Upper lobe of left lung (tissue), 6 donors: ENCODE data around the gene ARRB1. TPM values are rescaled to one million over a fixed set of nuclear protein-coding genes. Genes with fewer than 3 reads are reported as not detected.
A peak's percentile ranks its signal among the peaks of the same experiment; 100 is the strongest.

ENCODE experiments used
- ATAC-seq, 2 donors: fragments of 200-7000 bp; cut with Tn5 transposase; one replicate each; pipeline ENCODE4 v1.9.1; 2022; ENCODE audit warnings: mild to moderate bottlenecking in 2 of 2, moderate library complexity in 2 of 2; ENCODE audit not compliant: low FRiP score in 2 of 2
- DNase-seq, 2 donors: peaks; one replicate each; pipeline ENCODE4 v3.0.0-alpha.2; 2019 to 2020
- H3K27ac ChIP-seq, 4 donors: fragments of 200-600 bp; sonication (generic); one replicate each; pipeline ENCODE4 v1.5.1; 2016 to 2019
- H3K27me3 ChIP-seq, 4 donors: fragments of 200-600 bp; sonication (generic); one replicate each; pipeline ENCODE4 v1.5.1; 2017 to 2019
- H3K36me3 ChIP-seq, 4 donors: fragments of 200-600 bp; sonication (generic); one replicate each; pipeline ENCODE4 v1.5.1; 2016 to 2019
- H3K4me1 ChIP-seq, 4 donors: fragments of 200-600 bp; sonication (generic); one replicate each; pipeline ENCODE4 v1.5.1; 2018 to 2019
- H3K4me3 ChIP-seq, 4 donors: fragments of 200-600 bp; sonication (generic); one replicate each; pipeline ENCODE4 v1.5.1; 2017 to 2019; ENCODE audit warnings: mild to moderate bottlenecking in 2 of 4, moderate library complexity in 1 of 4
- H3K9me3 ChIP-seq, 4 donors: fragments of 200-600 bp; sonication (generic); one replicate each; pipeline ENCODE4 v1.5.1; 2018 to 2019
- CTCF ChIP-seq, 6 experiments: fragments of 450-650 bp in 4 of 6; fragments of 200-600 bp in 2 of 6; sonication (generic) in 2 of 6; IDR thresholded peaks; one replicate each; pipeline ENCODE4 v1.5.1; 2016 to 2019; ENCODE audit warnings: antibody characterized with exemption in 6 of 6
- EP300 ChIP-seq, 4 donors: sonication (generic); formaldehyde crosslinking; IDR thresholded peaks; one replicate each; pipeline ENCODE4 v1.5.1; 2017; ENCODE audit warnings: antibody characterized with exemption in 4 of 4, control low read depth in 2 of 4
- POLR2A ChIP-seq, 4 donors: fragments of 450-650 bp; IDR thresholded peaks; one replicate each; pipeline ENCODE4 v1.5.1; 2016 to 2017; ENCODE audit warnings: antibody characterized with exemption in 4 of 4, mild to moderate bottlenecking in 2 of 4
- POLR2AphosphoS5 ChIP-seq, 2 donors: sonication (generic); formaldehyde crosslinking; IDR thresholded peaks; one replicate each; pipeline ENCODE4 v1.5.1; 2017; ENCODE audit warnings: antibody characterized with exemption in 2 of 2
- WGBS, 2 donors: methylation state at CpG; one replicate each; pipeline ENCODE4 v1.1.5; 2017 to 2018; 5-methylcytosine and 5-hydroxymethylcytosine counted together
- total RNA-seq, 6 donors: library from RNA; depleted of rRNA in 4 of 6; stranded (reverse); fragments of >200 nt in 4 of 6; gene quantifications; one replicate each; pipeline versions ENCODE4 v1.1.0 to v1.2.1, GENCODE V29; 2016 to 2021
- donor health status: DM: no; HTN: no; CAD: no; lungs with moderate emphysema.
- donor health status: DM: no; HTN: yes; CAD: no; lungs with severe emphysema.

Gene ARRB1
- total RNA-seq, 6 donors from 2014 or later, result 119 to 235 (median 170) TPM

- H3K36me3 ChIP-seq, result peaks cover 19 to 97% (median 73%) of the 10 kb centered on the region in 4 donors
- H3K27me3 ChIP-seq, result no peaks in the 10 kb centered on the region
- TF ChIP-seq CTCF (IDR thresholded peaks at IDR 0.05) (no peak), POLR2AphosphoS5 (IDR thresholded peaks at IDR 0.05) (no peak), POLR2A (IDR thresholded peaks at IDR 0.05) (no peak), EP300 (IDR thresholded peaks at IDR 0.05) (no peak)
- peak in 1 of 2 donors; percentile 18 for DNase-seq
- WGBS, 2 donors, result 80 to 91% methylated on average over 5 to 11 of the region's 12 CpGs
- H3K4me3 ChIP-seq, result no peak overlapping the region
- no peak for ATAC-seq
- H3K9me3 ChIP-seq, result no peaks in the 10 kb centered on the region
- no peak overlapping the region for H3K27ac ChIP-seq
- peaks cover 6 to 16% (median 15%) of the 10 kb centered on the region in 4 donors for H3K4me1 ChIP-seq
These were observed 78.6 kb downstream of the ARRB1 start for GRCh38 chr11:75272821-75273301.

- no peak for ATAC-seq
These were observed 79.1 kb downstream of the ARRB1 start for GRCh38 chr11:75272391-75272790.

GRCh38 chr11:75271730-75272129 is 79.7 kb downstream of the ARRB1 start:
- H3K36me3 ChIP-seq, result peaks cover 16 to 97% (median 72%) of the 10 kb centered on the region in 4 donors
- H3K27me3 ChIP-seq, result no peaks in the 10 kb centered on the region
- H3K4me1 ChIP-seq, result peaks cover 6 to 20% (median 14%) of the 10 kb centered on the region in 4 donors
- no peak overlapping the region for H3K4me3 ChIP-seq
- no peak for ATAC-seq
- no peak for DNase-seq
- H3K9me3 ChIP-seq, result no peaks in the 10 kb centered on the region
- H3K27ac ChIP-seq, result no peak overlapping the region
- WGBS, 2 donors, result 77 to 80% methylated on average over 6 of the region's 6 CpGs
- TF ChIP-seq EP300 (IDR thresholded peaks at IDR 0.05) (no peak), CTCF (IDR thresholded peaks at IDR 0.05) (no peak), POLR2AphosphoS5 (IDR thresholded peaks at IDR 0.05) (no peak), POLR2A (IDR thresholded peaks at IDR 0.05) (no peak)

More at GRCh38 chr11:75272391-75272790, 79.1 kb downstream of the ARRB1 start:
- no peak for DNase-seq
- Histone ChIP-seq H3K36me3 (peaks cover 16 to 97% (median 72%) of the 10 kb centered on the region in 4 donors), H3K4me1 (peaks cover 6 to 20% (median 15%) of the 10 kb centered on the region in 4 donors), H3K9me3 (no peaks in the 10 kb centered on the region), H3K27ac (no peak overlapping the region), H3K27me3 (no peaks in the 10 kb centered on the region), H3K4me3 (no peak overlapping the region)
- WGBS, 2 donors, result 74 to 85% methylated on average over 5 of the region's 5 CpGs
- TF ChIP-seq CTCF (IDR thresholded peaks at IDR 0.05), result no peak
- TF ChIP-seq POLR2A (IDR thresholded peaks at IDR 0.05), result no peak
- no peak for TF ChIP-seq EP300 (IDR thresholded peaks at IDR 0.05)
- no peak for TF ChIP-seq POLR2AphosphoS5 (IDR thresholded peaks at IDR 0.05)

GRCh38 chr11:75270896-75271418 is 80.5 kb downstream of the ARRB1 start:
- H3K4me3 ChIP-seq, result no peak overlapping the region
- no peak for ATAC-seq
- H3K9me3 ChIP-seq, result no peaks in the 10 kb centered on the region
- H3K4me1 ChIP-seq, result peaks cover 6 to 17% (median 8%) of the 10 kb centered on the region in 4 donors
- WGBS, 2 donors, result 69 to 72% methylated on average over 3 of the region's 3 CpGs
- H3K27ac ChIP-seq, result no peak overlapping the region
- H3K27me3 ChIP-seq, result no peaks in the 10 kb centered on the region
- TF ChIP-seq POLR2AphosphoS5 (IDR thresholded peaks at IDR 0.05) (no peak), CTCF (IDR thresholded peaks at IDR 0.05) (peak in 2 of 6 experiments; percentile 8 to 9)
- peaks cover 16 to 97% (median 72%) of the 10 kb centered on the region in 4 donors for H3K36me3 ChIP-seq
- no peak for DNase-seq

- Histone ChIP-seq H3K4me3 (no peak overlapping the region), H3K4me1 (peaks cover 0 to 7% (median 0%) of the 10 kb centered on the region in 4 donors), H3K27ac (peak overlapping the region in 1 of 4 donors; percentile 34), H3K9me3 (no peaks in the 10 kb centered on the region), H3K36me3 (peaks cover 16 to 97% (median 75%) of the 10 kb centered on the region in 4 donors), H3K27me3 (no peaks in the 10 kb centered on the region)
- ATAC-seq (no peak), DNase-seq (no peak)
- TF ChIP-seq CTCF (IDR thresholded peaks at IDR 0.05), result no peak
- no peak for TF ChIP-seq POLR2AphosphoS5 (IDR thresholded peaks at IDR 0.05)
- no peak for TF ChIP-seq EP300 (IDR thresholded peaks at IDR 0.05)
- TF ChIP-seq POLR2A (IDR thresholded peaks at IDR 0.05), result no peak
- 86 to 95% methylated on average over 9 of the region's 9 CpGs for WGBS, 2 donors
These were observed 81.6 kb downstream of the ARRB1 start for GRCh38 chr11:75269896-75270295.
